ENCODE data around the gene CETN3. TPM values are rescaled to one million over a fixed set of nuclear protein-coding genes. Genes with fewer than 3 reads are reported as not detected.

Gene CETN3
- total and polyA plus RNA-seq, 9 of the 15 experiments (the other 6 are each of a cell fraction or from before 2014, with no cell fraction given), result 43.3 to 113 (median 82.4) TPM

DNA sequence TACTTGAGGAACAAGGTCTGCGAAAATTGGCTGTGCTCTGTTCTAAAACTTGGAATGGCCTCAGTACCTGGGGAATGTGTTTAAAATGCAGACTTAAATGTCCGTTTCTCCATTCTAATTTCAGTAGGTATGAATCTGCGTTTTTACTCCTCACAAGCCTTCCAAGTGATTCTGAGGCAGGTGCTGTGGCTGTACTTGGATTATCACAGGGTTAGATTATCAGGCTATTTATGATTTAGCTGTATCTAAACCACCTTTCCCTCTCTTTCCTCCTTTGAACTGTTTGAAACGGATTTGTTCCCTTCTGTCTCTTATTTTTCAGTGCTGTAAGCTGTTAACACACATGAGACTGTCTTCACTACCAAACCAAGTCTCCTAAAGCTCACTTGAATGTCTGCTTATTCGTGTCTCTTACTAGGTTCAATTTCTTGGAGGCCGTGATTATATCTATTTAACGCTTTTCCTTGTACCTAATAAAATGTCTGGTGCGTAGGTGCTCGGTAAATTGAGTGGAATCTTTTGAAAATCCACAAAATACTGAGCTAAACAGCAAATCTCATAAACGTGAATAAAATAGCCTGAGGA is 714 bp upstream of the CETN3 start (continued):
- TF ChIP-seq, protein P1, sequence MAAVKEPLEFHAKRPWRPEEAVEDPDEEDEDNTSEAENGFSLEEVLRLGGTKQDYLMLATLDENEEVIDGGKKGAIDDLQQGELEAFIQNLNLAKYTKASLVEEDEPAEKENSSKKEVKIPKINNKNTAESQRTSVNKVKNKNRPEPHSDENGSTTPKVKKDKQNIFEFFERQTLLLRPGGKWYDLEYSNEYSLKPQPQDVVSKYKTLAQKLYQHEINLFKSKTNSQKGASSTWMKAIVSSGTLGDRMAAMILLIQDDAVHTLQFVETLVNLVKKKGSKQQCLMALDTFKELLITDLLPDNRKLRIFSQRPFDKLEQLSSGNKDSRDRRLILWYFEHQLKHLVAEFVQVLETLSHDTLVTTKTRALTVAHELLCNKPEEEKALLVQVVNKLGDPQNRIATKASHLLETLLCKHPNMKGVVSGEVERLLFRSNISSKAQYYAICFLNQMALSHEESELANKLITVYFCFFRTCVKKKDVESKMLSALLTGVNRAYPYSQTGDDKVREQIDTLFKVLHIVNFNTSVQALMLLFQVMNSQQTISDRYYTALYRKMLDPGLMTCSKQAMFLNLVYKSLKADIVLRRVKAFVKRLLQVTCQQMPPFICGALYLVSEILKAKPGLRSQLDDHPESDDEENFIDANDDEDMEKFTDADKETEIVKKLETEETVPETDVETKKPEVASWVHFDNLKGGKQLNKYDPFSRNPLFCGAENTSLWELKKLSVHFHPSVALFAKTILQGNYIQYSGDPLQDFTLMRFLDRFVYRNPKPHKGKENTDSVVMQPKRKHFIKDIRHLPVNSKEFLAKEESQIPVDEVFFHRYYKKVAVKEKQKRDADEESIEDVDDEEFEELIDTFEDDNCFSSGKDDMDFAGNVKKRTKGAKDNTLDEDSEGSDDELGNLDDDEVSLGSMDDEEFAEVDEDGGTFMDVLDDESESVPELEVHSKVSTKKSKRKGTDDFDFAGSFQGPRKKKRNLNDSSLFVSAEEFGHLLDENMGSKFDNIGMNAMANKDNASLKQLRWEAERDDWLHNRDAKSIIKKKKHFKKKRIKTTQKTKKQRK (IDR thresholded peaks at IDR 0.05; ENCODE audit: borderline replicate concordance, low read depth, low read length), result 0 out of 2 replicates have a peak, but pooled peaks have one; percentile 9
- TF ChIP-seq SIN3A (IDR thresholded peaks at IDR 0.05; ENCODE audit: borderline replicate concordance in 2 of 2, control insufficient read depth in 1 of 2, low read depth in 2 of 2, low read length in 2 of 2) (0 out of 4 replicates have a peak, but pooled peaks of 1 of the 2 experiments have one; percentile 3), KAT2B (IDR thresholded peaks at IDR 0.05; ENCODE audit: low read depth, low read length) (no peak), CEBPG (CRISPR knock-in tag; IDR thresholded peaks at IDR 0.05) (no peak), CEBPG (tag; conservative IDR thresholded peaks at IDR 0.05 in 1 of 2, IDR thresholded peaks at IDR 0.05 in 1 of 2) (no peak), TBL1XR1 (IDR thresholded peaks at IDR 0.05; ENCODE audit: low read length in 2 of 2) (no peak), KDM2B (CRISPR knock-in tag; IDR thresholded peaks at IDR 0.05) (0 out of 2 replicates have a peak, but pooled peaks have one; percentile 37), ZEB2 (IDR thresholded peaks at IDR 0.05) (0 out of 2 replicates have a peak, but pooled peaks have one; percentile 32), BCOR (IDR thresholded peaks at IDR 0.05) (peak; percentile 28; the same call in 1 of the 2 replicates), CHD1 (IDR thresholded peaks at IDR 0.05; ENCODE audit: low read length) (peak; percentile 97), TAF7 (tag; IDR thresholded peaks at IDR 0.05) (peak; percentile 88), ZNF551 (CRISPR knock-in tag; IDR thresholded peaks at IDR 0.05) (no peak), ZNF124 (CRISPR knock-in tag; IDR thresholded peaks at IDR 0.05) (no peak), ZNF146 (CRISPR knock-in tag; IDR thresholded peaks at IDR 0.05; ENCODE audit: unreplicated experiment) (no peak), KHSRP (IDR thresholded peaks at IDR 0.05) (no peak), HDAC1 (IDR thresholded peaks at IDR 0.05) (peak in 1 of 2 experiments; percentile 69; a peak in 2 of 4 replicates), ZSCAN29 (IDR thresholded peaks at IDR 0.05) (no peak), CBX3 (IDR thresholded peaks at IDR 0.05; ENCODE audit: borderline replicate concordance in 1 of 2, low read length in 2 of 2) (no peak), ZNF507 (tag; conservative IDR thresholded peaks at IDR 0.05) (no peak), PHB (CRISPR knock-in tag; IDR thresholded peaks at IDR 0.05) (no peak)
- TF ChIP-seq, protein P2, sequence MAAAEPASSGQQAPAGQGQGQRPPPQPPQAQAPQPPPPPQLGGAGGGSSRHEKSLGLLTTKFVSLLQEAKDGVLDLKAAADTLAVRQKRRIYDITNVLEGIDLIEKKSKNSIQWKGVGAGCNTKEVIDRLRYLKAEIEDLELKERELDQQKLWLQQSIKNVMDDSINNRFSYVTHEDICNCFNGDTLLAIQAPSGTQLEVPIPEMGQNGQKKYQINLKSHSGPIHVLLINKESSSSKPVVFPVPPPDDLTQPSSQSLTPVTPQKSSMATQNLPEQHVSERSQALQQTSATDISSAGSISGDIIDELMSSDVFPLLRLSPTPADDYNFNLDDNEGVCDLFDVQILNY (CRISPR knock-in tag; IDR thresholded peaks at IDR 0.05), result 0 out of 2 replicates have a peak, but pooled peaks have one; percentile 23
- TF ChIP-seq, protein P3, sequence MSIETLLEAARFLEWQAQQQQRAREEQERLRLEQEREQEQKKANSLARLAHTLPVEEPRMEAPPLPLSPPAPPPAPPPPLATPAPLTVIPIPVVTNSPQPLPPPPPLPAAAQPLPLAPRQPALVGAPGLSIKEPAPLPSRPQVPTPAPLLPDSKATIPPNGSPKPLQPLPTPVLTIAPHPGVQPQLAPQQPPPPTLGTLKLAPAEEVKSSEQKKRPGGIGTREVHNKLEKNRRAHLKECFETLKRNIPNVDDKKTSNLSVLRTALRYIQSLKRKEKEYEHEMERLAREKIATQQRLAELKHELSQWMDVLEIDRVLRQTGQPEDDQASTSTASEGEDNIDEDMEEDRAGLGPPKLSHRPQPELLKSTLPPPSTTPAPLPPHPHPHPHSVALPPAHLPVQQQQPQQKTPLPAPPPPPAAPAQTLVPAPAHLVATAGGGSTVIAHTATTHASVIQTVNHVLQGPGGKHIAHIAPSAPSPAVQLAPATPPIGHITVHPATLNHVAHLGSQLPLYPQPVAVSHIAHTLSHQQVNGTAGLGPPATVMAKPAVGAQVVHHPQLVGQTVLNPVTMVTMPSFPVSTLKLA (conservative IDR thresholded peaks at IDR 0.05), result peak; percentile 11; a peak in 3 of 4 replicates
- TF ChIP-seq, protein P4, sequence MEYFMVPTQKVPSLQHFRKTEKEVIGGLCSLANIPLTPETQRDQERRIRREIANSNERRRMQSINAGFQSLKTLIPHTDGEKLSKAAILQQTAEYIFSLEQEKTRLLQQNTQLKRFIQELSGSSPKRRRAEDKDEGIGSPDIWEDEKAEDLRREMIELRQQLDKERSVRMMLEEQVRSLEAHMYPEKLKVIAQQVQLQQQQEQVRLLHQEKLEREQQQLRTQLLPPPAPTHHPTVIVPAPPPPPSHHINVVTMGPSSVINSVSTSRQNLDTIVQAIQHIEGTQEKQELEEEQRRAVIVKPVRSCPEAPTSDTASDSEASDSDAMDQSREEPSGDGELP (CRISPR knock-in tag; IDR thresholded peaks at IDR 0.05; ENCODE audit: borderline replicate concordance), result no peak

All from K562 (cell line).